ENCODE results near the gene OR10G4.

The OR10G4 gene

DNA sequence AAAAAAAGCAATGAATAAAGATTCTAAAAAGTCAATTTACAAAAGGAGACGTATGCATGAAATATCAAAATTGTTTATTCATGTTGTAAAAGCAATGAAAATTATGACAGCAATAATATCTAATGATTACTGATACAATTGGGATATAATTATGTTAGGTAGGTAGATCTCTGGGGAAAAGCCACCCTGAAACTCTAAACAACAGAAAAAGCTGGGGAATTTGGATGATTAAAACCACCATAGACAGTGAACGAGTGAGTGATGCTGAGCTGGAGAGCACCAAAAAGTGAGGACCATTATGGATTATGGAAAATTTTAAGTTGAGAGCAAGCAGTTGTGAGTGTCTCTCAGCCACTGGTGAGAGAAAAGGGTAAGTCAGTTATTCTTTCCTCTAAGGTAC, 13.7 kb downstream of the OR10G4 start, which contains the start of gene OR10G8:
Gene OR10G8 (plus strand): TSS at position 301 of the 400 bp plus-strand sequence. CDS start 2,825 bp downstream, outside the sequence.
- no peak within 1 kb of the TSS for H3K4me3 ChIP-seq (ENCODE audit: low read depth, low read length)
- TF ChIP-seq CTCF (IDR thresholded peaks at IDR 0.05; ENCODE audit: low read depth, low read length) = no peak
- DNase-seq (ENCODE audit: low read depth, low spot score) = no peak
- in situ Hi-C loops (cut with HindIII; ENCODE audit: low sequenced_read_pairs) = no loop called here

DNA sequence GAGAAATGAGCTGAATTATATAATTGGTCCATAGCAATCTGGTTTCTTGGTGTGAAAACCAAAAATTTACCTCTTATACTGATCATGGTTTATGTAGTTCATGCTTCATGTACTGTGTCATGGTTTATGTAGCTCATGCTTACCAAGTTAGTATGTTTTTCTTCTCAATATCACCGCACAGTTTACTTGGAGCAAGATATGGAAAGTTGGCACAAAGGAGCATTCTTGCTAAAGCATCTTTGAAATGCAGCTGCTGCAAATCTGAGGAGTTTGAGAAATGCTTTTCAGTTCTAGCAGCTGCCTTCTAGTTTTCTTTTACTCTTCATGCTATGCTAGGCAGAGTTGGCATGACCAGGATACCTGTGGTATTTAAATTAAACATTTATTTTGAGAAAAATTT, 23.9 kb downstream of the OR10G4 start:
- DNase-seq (ENCODE audit: low read depth, low spot score) = no peak
- no peak overlapping the region for H3K4me3 ChIP-seq (ENCODE audit: low read depth, low read length)
- in situ Hi-C loops (cut with HindIII; ENCODE audit: low sequenced_read_pairs) = no loop called here
- TF ChIP-seq CTCF (IDR thresholded peaks at IDR 0.05; ENCODE audit: low read depth, low read length) = no peak

- in situ Hi-C loops (cut with HindIII; ENCODE audit: low sequenced_read_pairs) = no loop called here
- no peak for DNase-seq (ENCODE audit: low read depth, low spot score)
- TF ChIP-seq CTCF (IDR thresholded peaks at IDR 0.05; ENCODE audit: low read depth, low read length) = no peak
- no peak overlapping the region for H3K4me3 ChIP-seq (ENCODE audit: low read depth, low read length)
These were observed 26.8 kb downstream of the OR10G4 start for GRCh38 chr11:124039557-124039956.

- H3K4me3 ChIP-seq (ENCODE audit: low read depth, low read length) = no peak within 1 kb of the TSS
- DNase-seq (ENCODE audit: low read depth, low spot score) = no peak
- no peak for TF ChIP-seq CTCF (IDR thresholded peaks at IDR 0.05; ENCODE audit: low read depth, low read length)
- in situ Hi-C loops (cut with HindIII; ENCODE audit: low sequenced_read_pairs) = no loop called here
These were observed 28.5 kb downstream of the OR10G4 start, which contains the start of gene OR10G7 for GRCh38 chr11:124041254-124041653. TSS of gene OR10G7 (minus strand) at chr11:124041325. CDS start at chr11:124039001, 2,324 bp downstream.

DNA sequence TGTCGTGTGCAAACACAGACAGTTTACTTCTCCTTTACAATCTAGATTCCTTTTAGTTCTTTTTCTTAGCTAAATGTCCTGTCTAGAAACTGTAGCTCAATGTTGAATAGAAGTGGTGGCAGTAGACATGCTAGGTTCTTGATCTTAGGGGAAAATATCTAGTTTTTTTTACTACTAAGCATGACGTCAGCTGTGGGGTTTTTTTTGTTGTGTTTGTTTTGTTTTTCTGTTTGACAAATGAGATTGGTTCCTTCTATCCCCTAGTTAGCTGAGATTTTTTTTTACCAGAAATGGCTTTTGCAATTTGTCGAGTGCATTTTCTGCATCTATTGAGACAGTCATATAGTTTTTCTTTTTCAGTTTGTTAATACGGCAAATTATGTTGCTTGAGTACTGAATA, 30.6 kb downstream of the OR10G4 start:
- in situ Hi-C loops (cut with HindIII; ENCODE audit: low sequenced_read_pairs) = no loop called here
- no peak for TF ChIP-seq CTCF (IDR thresholded peaks at IDR 0.05; ENCODE audit: low read depth, low read length)
- DNase-seq (ENCODE audit: low read depth, low spot score) = no peak
- no peak overlapping the region for H3K4me3 ChIP-seq (ENCODE audit: low read depth, low read length)

DNA sequence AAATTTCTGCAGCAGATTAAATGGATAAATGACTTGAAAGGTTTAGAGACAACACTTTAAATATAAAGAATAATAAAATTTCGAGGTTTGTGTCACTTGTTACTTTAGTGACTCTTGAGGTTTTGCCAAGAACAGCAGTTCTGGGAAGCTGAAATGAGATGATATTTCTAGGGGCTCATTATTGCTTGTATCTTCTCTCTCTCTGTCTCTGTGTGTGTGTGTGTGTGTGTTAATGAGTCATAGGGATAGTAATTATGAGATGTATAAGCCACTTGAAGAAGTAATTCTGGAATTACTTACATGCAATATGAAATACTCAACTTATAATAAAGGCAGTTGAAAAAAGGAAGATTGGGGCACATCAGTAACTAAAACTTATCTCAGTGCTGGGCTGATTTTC, 38.0 kb downstream of the OR10G4 start:
- no peak overlapping the region for H3K4me3 ChIP-seq (ENCODE audit: low read depth, low read length)
- no peak for DNase-seq (ENCODE audit: low read depth, low spot score)
- no peak for TF ChIP-seq CTCF (IDR thresholded peaks at IDR 0.05; ENCODE audit: low read depth, low read length)
- in situ Hi-C loops (cut with HindIII; ENCODE audit: low sequenced_read_pairs) = no loop called here

- in situ Hi-C loops (cut with HindIII; ENCODE audit: low sequenced_read_pairs) = no loop called here
- no peak for DNase-seq (ENCODE audit: low read depth, low spot score)
- no peak overlapping the region for H3K4me3 ChIP-seq (ENCODE audit: low read depth, low read length)
- no peak for TF ChIP-seq CTCF (IDR thresholded peaks at IDR 0.05; ENCODE audit: low read depth, low read length)
These were observed 40.2 kb downstream of the OR10G4 start for GRCh38 chr11:124052966-124053365.
